HEK293 (cell line): Measurements from ENCODE around the gene OR52M1.

ENCODE experiments used
- CTCF ChIA-PET: fragments of 350-600 bp; formaldehyde crosslinking; extraction: SDS; loops from one replicate; lab custom pipeline; 2021; ENCODE audit warnings: antibody characterized with exemption; lab: Yijun Ruan, JAX
- POLR2A ChIA-PET: fragments of 300-600 bp; formaldehyde crosslinking; extraction: SDS; loops from one replicate; lab custom pipeline; 2020; ENCODE audit warnings: antibody characterized with exemption, inconsistent platforms; lab: Yijun Ruan, JAX
- H3K27ac ChIP-seq: fragments of 200-500 bp; sonication (Bioruptor generic); 2 replicates; pipeline ENCODE4 v1.5.1; 2014; ENCODE audit warnings: low read depth, low read length, control low read depth, inconsistent platforms; ENCODE audit errors: extremely low read depth
- H3K36me3 ChIP-seq, 2 experiments: fragments of 200-500 bp in 1 of 2; sonication (Bioruptor generic) in 1 of 2; 1 replicate in 1 of 2; 2 replicates in 1 of 2; pipeline ENCODE4 v1.5.1; 2014 to 2017; ENCODE audit warnings: inconsistent platforms in 2 of 2, low read length in 2 of 2; ENCODE audit not compliant: control insufficient read depth in 2 of 2, insufficient read depth in 1 of 2
- H3K4me1 ChIP-seq: fragments of 200-500 bp; sonication (Bioruptor generic); 2 replicates; pipeline ENCODE4 v1.5.1; 2014; ENCODE audit warnings: mild to moderate bottlenecking, low read length, inconsistent platforms; ENCODE audit not compliant: control insufficient read depth, insufficient read depth
- H3K4me3 ChIP-seq: 2 replicates; pipeline ENCODE4 v1.5.1; 2011; ENCODE audit warnings: low read depth, mild to moderate bottlenecking, control low read depth, low read length, moderate library complexity
- H3K9me3 ChIP-seq: fragments of 200-500 bp; sonication (Bioruptor generic); 2 replicates; pipeline ENCODE4 v1.5.1; 2014; ENCODE audit warnings: low read depth, low read length, inconsistent platforms; ENCODE audit not compliant: control insufficient read depth, insufficient read depth
- BCL6B ChIP-seq: fragments of 450-650 bp; formaldehyde crosslinking; IDR thresholded peaks from 2 replicates; pipeline ENCODE4 v1.5.1; 2017; ENCODE audit warnings: missing biosample characterization, missing genetic modification characterization
- FEZF1 ChIP-seq: fragments of 450-650 bp; formaldehyde crosslinking; IDR thresholded peaks from 2 replicates; pipeline ENCODE4 v1.5.1; 2016; ENCODE audit warnings: missing biosample characterization, missing genetic modification characterization
- GLI2 ChIP-seq: fragments of 450-650 bp; formaldehyde crosslinking; IDR thresholded peaks from 2 replicates; pipeline ENCODE4; 2017; ENCODE audit warnings: missing biosample characterization, missing genetic modification characterization, low read depth, borderline replicate concordance
- KLF17 ChIP-seq: fragments of 450-650 bp; formaldehyde crosslinking; IDR thresholded peaks from 2 replicates; pipeline ENCODE4 v1.5.1; 2016; ENCODE audit warnings: missing biosample characterization, missing genetic modification characterization
- KLF9 ChIP-seq: fragments of 450-650 bp; formaldehyde crosslinking; IDR thresholded peaks from 2 replicates; pipeline ENCODE4 v1.5.1; 2016; ENCODE audit warnings: missing biosample characterization, missing genetic modification characterization, low read depth
- MZF1 ChIP-seq: fragments of 450-650 bp; formaldehyde crosslinking; IDR thresholded peaks from 2 replicates; pipeline ENCODE4 v1.5.1; 2017; ENCODE audit warnings: missing biosample characterization, missing genetic modification characterization, borderline replicate concordance
- WT1 ChIP-seq: fragments of 450-650 bp; formaldehyde crosslinking; IDR thresholded peaks from 2 replicates; pipeline ENCODE4 v1.5.1; 2016; ENCODE audit warnings: missing biosample characterization, missing genetic modification characterization
- ZBTB21 ChIP-seq: fragments of 450-650 bp; formaldehyde crosslinking; IDR thresholded peaks from 2 replicates; pipeline ENCODE4 v1.5.1; 2017; ENCODE audit warnings: missing biosample characterization, missing genetic modification characterization
- ZBTB44 ChIP-seq: fragments of 450-650 bp; IDR thresholded peaks from 2 replicates; pipeline ENCODE4 v1.5.1; 2018; ENCODE audit warnings: missing biosample characterization, mild to moderate bottlenecking, missing genetic modification characterization
- ZFP37 ChIP-seq: fragments of 450-650 bp; formaldehyde crosslinking; IDR thresholded peaks from 2 replicates; pipeline ENCODE4 v1.5.1; 2016; ENCODE audit warnings: missing biosample characterization, missing genetic modification characterization
- ZNF175 ChIP-seq: fragments of 450-650 bp; formaldehyde crosslinking; IDR thresholded peaks from 2 replicates; pipeline ENCODE4 v1.5.1; 2016; ENCODE audit warnings: missing biosample characterization, missing genetic modification characterization
- ZNF223 ChIP-seq: fragments of 450-650 bp; formaldehyde crosslinking; IDR thresholded peaks from 2 replicates; pipeline ENCODE4 v1.5.1; 2016; ENCODE audit warnings: missing biosample characterization, missing genetic modification characterization
- ZNF280D ChIP-seq: fragments of 450-650 bp; formaldehyde crosslinking; IDR thresholded peaks from 2 replicates; pipeline ENCODE4 v1.5.1; 2016; ENCODE audit warnings: missing biosample characterization, missing genetic modification characterization
- ZNF292 ChIP-seq: fragments of 450-650 bp; formaldehyde crosslinking; IDR thresholded peaks from 2 replicates; pipeline ENCODE4 v1.5.1; 2016; ENCODE audit warnings: low read depth, missing biosample characterization, missing genetic modification characterization, borderline replicate concordance
- ZNF311 ChIP-seq: fragments of 450-650 bp; formaldehyde crosslinking; IDR thresholded peaks from 2 replicates; pipeline ENCODE4 v1.5.1; 2017; ENCODE audit warnings: missing biosample characterization, missing genetic modification characterization, borderline replicate concordance
- ZNF354C ChIP-seq: fragments of 450-650 bp; formaldehyde crosslinking; IDR thresholded peaks from 2 replicates; pipeline ENCODE4 v1.5.1; 2016; ENCODE audit warnings: missing biosample characterization, missing genetic modification characterization, low read depth, borderline replicate concordance
- ZNF473 ChIP-seq: fragments of 450-650 bp; formaldehyde crosslinking; IDR thresholded peaks from 2 replicates; pipeline ENCODE4 v1.5.1; 2017; ENCODE audit warnings: missing biosample characterization, missing genetic modification characterization
- ZNF510 ChIP-seq: fragments of 450-650 bp; formaldehyde crosslinking; IDR thresholded peaks from 2 replicates; pipeline ENCODE4 v1.5.1; 2018; ENCODE audit warnings: mild to moderate bottlenecking, missing genetic modification characterization, missing biosample characterization; ENCODE audit not compliant: insufficient replicate concordance
- ZNF521 ChIP-seq: fragments of 450-650 bp; formaldehyde crosslinking; IDR thresholded peaks from 2 replicates; pipeline ENCODE4 v1.5.1; 2017; ENCODE audit warnings: missing biosample characterization, mild to moderate bottlenecking, missing genetic modification characterization
- ZNF544 ChIP-seq: fragments of 450-650 bp; formaldehyde crosslinking; IDR thresholded peaks from 2 replicates; pipeline ENCODE4 v1.5.0; 2017; ENCODE audit warnings: missing biosample characterization, missing genetic modification characterization
- ZNF549 ChIP-seq: fragments of 450-650 bp; IDR thresholded peaks from 2 replicates; pipeline ENCODE4 v1.5.1; 2018; ENCODE audit warnings: missing biosample characterization, missing genetic modification characterization, mild to moderate bottlenecking, inconsistent platforms, moderate library complexity
- ZNF626 ChIP-seq: fragments of 450-650 bp; sonication (Bioruptor Pico); formaldehyde crosslinking; IDR thresholded peaks from 2 replicates; pipeline ENCODE4 v1.5.1; 2018; ENCODE audit warnings: missing biosample characterization, missing genetic modification characterization, inconsistent platforms
- ZNF701 ChIP-seq: fragments of 450-650 bp; formaldehyde crosslinking; IDR thresholded peaks from 2 replicates; pipeline ENCODE4 v1.5.1; 2016; ENCODE audit warnings: missing biosample characterization, missing genetic modification characterization
- ZNF843 ChIP-seq: fragments of 450-650 bp; formaldehyde crosslinking; IDR thresholded peaks from 2 replicates; pipeline ENCODE4 v1.5.1; 2016; ENCODE audit warnings: missing biosample characterization, missing genetic modification characterization
- ZXDB ChIP-seq: fragments of 450-650 bp; formaldehyde crosslinking; IDR thresholded peaks from 2 replicates; pipeline ENCODE4 v1.5.1; 2016; ENCODE audit warnings: missing biosample characterization, missing genetic modification characterization

OR52M1 gene

GRCh38 chr11:4578624-4579023 is 33.6 kb downstream of the OR52M1 start:
- ChIA-PET POLR2A (no interaction called here), CTCF (interaction anchor here (1.8 kb wide), 1 partner anchor 391 kb away, joined by 8 read pairs; no protein-coding TSS in a partner anchor)
- H3K4me3 ChIP-seq, result no peak overlapping the region
- no peaks in the 10 kb centered on the region for H3K4me1 ChIP-seq
- no peaks in the 10 kb centered on the region for H3K9me3 ChIP-seq
- TF ChIP-seq GLI2 (tag by site-specific recombination) (no peak), ZFP37 (tag by site-specific recombination) (no peak), ZNF510 (tag by site-specific recombination) (no peak), ZNF311 (tag by site-specific recombination) (no peak), ZNF292 (tag by site-specific recombination) (no peak), ZBTB44 (tag by site-specific recombination) (no peak), WT1 (tag by site-specific recombination) (no peak), KLF17 (tag by site-specific recombination) (no peak), ZBTB21 (no peak), ZNF175 (tag by site-specific recombination) (no peak), ZNF626 (tag by site-specific recombination) (no peak), FEZF1 (tag by site-specific recombination) (no peak), ZNF843 (tag by site-specific recombination) (no peak)
- TF ChIP-seq, all 188 proteins: peak for 0
- no peaks in the 10 kb centered on the region for H3K36me3 ChIP-seq
- no peak overlapping the region for H3K27ac ChIP-seq

- Histone ChIP-seq H3K36me3 (no peaks in the 10 kb centered on the region), H3K4me3 (no peak overlapping the region), H3K9me3 (no peaks in the 10 kb centered on the region), H3K4me1 (no peaks in the 10 kb centered on the region), H3K27ac (no peak overlapping the region)
- no peak for TF ChIP-seq ZNF549 (tag by site-specific recombination)
- no peak for TF ChIP-seq ZNF544
- TF ChIP-seq ZNF354C, result no peak
- TF ChIP-seq BCL6B (tag by site-specific recombination), result no peak
- TF ChIP-seq MZF1 (tag by site-specific recombination), result no peak
- no peak for TF ChIP-seq ZNF701 (tag by site-specific recombination)
- no peak for TF ChIP-seq KLF9
- TF ChIP-seq ZNF175 (tag by site-specific recombination), result no peak
- TF ChIP-seq ZNF473 (tag by site-specific recombination), result no peak
- TF ChIP-seq ZNF280D (tag by site-specific recombination), result no peak
- no peak for TF ChIP-seq ZXDB (tag by site-specific recombination)
- no peak for TF ChIP-seq WT1 (tag by site-specific recombination)
- TF ChIP-seq ZNF521 (tag by site-specific recombination), result no peak
- TF ChIP-seq ZNF223 (tag by site-specific recombination), result no peak
- ChIA-PET CTCF (no interaction called here), POLR2A (no interaction called here)
Observed at GRCh38 chr11:4580124-4580523, 35.1 kb downstream of the OR52M1 start.
